ENCODE data around the gene CDH9.

- no peak for TF ChIP-seq CTCF (IDR thresholded peaks at IDR 0.05)
- TF ChIP-seq POLR2A (IDR thresholded peaks at IDR 0.05) = no peak
These were observed 97.4 kb downstream of the CDH9 start for GRCh38 chr5:26940994-26941393.
